Pericardium fibroblast (primary cell): Measurements from ENCODE around the gene ACAD11. TPM values are rescaled to one million over a fixed set of nuclear protein-coding genes. Genes with fewer than 3 reads are reported as not detected.

ENCODE experiments used
- total RNA-seq: library from RNA; depleted of rRNA; stranded (reverse); fragments of >200 nt; gene quantifications from 2 replicates; pipeline ENCODE4 v1.2.3, GENCODE V29; 2015

ACAD11 gene
- total RNA-seq, result 14.9 and 19.0 TPM in 2 replicates

GRCh38 chr3:132659365-132660051, at the start of gene ACAD11:
Gene ACAD11, minus strand, starts transcription at chr3:132659809. Its CDS starts 58 bp downstream, at chr3:132659751.

GRCh38 chr3:132660052-132660810, 622 bp upstream of the ACAD11 start, which contains the start of gene UBA5:
Gene UBA5, plus strand, starts transcription at chr3:132660329. Its CDS starts 209 bp downstream, at chr3:132660538.

GRCh38 chr3:132596816-132597433, 62.7 kb downstream of the ACAD11 start, which contains the start of gene ACKR4:
Gene ACKR4, plus strand, starts transcription at chr3:132597270. Its CDS starts 3,128 bp downstream, at chr3:132600398.

Other genes starting within 250 kb of the ACAD11 start
- 27.7 and 35.2 TPM in 2 replicates for gene DNAJC13, start 242.3 kb downstream of the ACAD11 start, total RNA-seq
- 0.23 TPM in 1 of 2 replicates, not detected in the other for gene ACKR4, start 62.5 kb downstream of the ACAD11 start, total RNA-seq
- gene UBA5, start 520 bp upstream of the ACAD11 start, total RNA-seq, result 19.8 and 27.9 TPM in 2 replicates
- gene NPHP3, start 62.6 kb upstream of the ACAD11 start, total RNA-seq, result 24.3 and 25.0 TPM in 2 replicates